ENCODE results near the gene APOBEC3G.
"Not testable (repeated sequence)": the region's sequence is repeated elsewhere in the genome, so short reads cannot be mapped to it uniquely, and the experiment has no call there.

Gene APOBEC3G

DNA sequence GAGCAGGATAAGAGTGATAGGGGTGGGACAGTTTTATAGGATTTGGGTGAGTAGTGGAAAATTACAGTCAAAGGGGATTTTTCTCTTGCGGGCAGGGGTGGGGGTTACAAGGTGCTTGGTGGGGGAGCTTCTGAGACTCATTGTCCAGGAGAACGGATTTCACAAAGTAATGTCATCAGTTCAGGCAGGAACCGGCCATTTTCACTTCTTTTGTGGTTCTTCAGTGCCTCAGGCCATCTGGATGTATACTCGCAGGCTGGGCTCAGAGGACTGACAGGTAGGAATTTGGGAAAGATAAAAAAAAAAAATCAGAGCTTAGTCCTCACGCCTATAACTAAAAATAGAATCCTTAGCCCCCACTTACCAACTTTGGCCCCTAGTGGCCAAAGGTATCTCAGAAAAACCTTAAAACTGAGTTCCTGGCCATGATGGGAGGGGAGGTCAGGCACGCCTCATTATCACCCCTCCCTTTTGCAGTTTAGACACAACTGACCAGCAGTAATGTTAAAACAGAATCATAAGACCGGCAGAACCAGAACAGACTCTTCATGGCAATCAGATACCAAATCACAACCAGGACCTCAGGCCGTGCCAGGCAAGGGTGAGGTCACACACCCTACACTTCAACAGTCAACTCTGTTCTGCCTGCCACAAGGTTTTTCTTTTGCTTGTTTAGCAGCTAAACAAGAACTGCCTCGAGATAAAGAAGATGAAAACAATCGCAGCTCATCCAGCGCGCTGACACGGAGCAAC is 8.9 kb upstream of the APOBEC3G start:
- DNase-seq, result no peak

DNA sequence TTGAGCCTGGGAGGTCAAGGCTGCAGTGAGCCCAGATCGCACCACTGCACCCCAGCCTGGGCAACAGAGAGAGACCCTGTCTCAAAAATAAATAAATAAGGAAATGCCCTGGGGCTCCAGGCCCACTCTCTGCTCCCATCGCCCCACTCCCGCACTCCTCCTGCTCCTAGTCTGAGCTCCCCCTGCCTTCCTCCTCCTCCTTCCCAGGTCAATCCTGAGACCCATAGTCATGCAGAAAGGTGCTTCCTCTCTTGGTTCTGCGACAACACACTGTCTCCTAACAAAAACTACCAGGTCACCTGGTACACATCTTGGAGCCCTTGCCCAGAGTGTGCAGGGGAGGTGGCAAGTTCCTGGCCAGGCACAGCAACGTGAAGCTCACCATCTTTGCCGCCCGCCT is 6.9 kb upstream of the APOBEC3G start:
- DNase-seq, result no peak

- DNase-seq, result not testable (repeated sequence)
Observed at GRCh38 chr22:39072581-39072981, 4.5 kb upstream of the APOBEC3G start.

- DNase-seq, result no peak
Observed at GRCh38 chr22:39073981-39074380, 3.1 kb upstream of the APOBEC3G start.

- not testable (repeated sequence) for DNase-seq
Observed at GRCh38 chr22:39076155-39077025, 685 bp upstream of the APOBEC3G start.

DNA sequence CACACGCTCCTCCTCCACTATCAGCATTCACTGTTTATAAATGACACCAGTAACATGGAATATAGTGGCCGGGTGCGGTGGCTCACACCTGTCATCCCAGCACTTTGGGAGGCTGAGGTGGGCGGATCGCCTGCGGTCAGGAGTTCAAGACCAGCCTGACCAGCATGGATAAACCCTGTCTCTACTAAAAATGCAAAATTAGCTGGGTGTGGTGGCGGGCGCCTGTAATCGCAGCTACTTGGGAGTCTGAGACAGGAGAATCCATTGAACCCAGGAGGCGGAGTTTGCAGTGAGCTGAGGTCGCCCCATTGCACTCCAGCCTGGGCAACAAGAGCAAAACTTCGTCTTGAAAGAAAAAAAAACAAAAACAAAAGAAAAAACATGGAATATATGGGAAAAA is 837 bp downstream of the APOBEC3G start:
- not testable (repeated sequence) for DNase-seq

DNA sequence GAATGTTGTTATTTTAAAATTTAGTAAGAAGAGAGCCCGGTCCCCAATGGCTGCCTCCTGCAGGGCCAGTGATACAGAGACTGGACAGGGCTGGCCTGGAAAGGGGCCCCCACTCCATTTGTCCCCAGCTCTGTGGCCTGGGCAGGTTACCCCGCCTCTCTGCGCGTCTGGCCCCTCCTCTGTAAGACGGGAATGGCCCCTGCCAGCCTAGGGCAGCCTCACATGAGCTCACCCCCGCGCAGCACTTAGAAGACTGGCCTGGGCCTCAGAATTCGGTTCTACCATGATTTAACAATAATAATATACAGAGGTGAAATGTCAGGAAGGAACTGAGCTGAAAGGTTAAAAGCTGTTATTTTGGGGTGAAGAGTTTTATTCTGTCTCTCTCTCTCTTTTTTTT is 1.3 kb downstream of the APOBEC3G start:
- no peak for DNase-seq

DNA sequence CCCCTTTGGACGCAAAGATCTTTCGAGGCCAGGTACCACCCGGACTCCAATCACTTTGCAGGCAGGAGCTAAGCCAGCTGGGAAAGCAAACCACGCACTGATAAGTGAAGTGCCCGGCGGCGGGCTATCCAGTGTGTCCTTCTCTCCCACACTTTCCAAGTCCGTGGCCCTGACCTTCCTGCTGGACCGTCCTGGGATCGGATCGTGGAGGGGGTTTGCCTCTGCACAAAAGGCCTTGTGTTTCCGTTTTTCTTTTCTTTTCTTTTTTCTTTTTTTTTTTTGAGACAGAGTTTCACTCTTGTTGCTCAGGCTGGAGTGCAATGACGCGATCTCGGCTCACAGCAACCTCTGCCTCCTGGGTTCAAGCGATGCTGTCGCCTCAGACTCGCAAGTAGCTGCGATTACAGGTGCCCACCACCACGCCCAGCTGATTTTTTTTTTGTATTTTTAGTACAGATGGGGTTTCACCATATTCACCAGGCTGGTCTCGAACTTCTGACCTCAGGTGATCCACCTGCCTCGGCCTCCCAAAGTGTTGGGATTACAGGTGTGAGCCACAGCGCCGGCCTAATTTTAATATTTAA is 2.1 kb downstream of the APOBEC3G start:
- DNase-seq, result not testable (repeated sequence)

- DNase-seq, result no peak
Observed at GRCh38 chr22:39080052-39080762, 3.1 kb downstream of the APOBEC3G start.

- no peak for DNase-seq
Observed at GRCh38 chr22:39081016-39081415, 3.9 kb downstream of the APOBEC3G start.

- no peak for DNase-seq
Observed at GRCh38 chr22:39081598-39081997, 4.5 kb downstream of the APOBEC3G start.

GRCh38 chr22:39083212-39084165 is 6.4 kb downstream of the APOBEC3G start:
- DNase-seq, result no peak

GRCh38 chr22:39084666-39085065 is 7.6 kb downstream of the APOBEC3G start:
- no peak for DNase-seq

- DNase-seq, result no peak
Observed at GRCh38 chr22:39087098-39087497, 10.0 kb downstream of the APOBEC3G start.

- DNase-seq, result peak; percentile 38
Observed at GRCh38 chr22:39087881-39088684, 11.0 kb downstream of the APOBEC3G start.

DNA sequence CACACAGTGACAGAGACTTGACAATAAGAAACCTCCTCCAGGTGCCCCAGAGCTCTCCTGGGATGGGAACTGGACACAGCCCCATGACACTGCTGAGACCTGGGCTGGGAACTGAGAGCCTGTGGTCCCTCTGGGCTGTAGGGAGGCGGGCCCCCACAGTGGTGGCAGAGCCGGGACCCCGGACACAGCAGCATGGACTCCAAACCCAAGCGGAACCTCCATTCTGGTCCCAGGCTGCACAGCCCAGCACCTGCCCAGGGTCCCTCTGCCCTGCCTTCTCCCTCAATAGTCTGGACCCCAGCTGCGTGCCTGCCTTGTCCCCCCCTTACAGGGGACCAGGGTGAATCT is 11.6 kb downstream of the APOBEC3G start:
- DNase-seq, result no peak

DNA sequence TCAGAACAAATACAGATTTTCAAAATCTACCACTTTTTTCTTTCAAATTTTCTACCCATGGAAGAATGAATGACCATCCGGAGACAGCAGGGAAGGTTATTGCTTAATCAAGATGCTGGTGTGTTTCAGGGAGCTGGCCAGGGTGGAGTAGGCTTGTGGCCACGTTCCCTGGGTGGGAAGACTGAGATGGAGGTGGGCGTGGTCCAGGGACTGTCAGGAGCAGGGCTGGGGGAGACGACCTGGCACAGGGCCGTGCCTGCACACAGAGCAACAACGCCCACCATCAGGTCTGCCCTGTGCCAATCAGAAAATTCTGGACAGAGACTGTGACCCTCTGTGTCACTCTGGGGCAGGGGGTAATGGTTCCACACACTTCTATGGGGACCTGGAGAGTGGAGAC is 12.9 kb downstream of the APOBEC3G start:
- DNase-seq, result no peak

DNA sequence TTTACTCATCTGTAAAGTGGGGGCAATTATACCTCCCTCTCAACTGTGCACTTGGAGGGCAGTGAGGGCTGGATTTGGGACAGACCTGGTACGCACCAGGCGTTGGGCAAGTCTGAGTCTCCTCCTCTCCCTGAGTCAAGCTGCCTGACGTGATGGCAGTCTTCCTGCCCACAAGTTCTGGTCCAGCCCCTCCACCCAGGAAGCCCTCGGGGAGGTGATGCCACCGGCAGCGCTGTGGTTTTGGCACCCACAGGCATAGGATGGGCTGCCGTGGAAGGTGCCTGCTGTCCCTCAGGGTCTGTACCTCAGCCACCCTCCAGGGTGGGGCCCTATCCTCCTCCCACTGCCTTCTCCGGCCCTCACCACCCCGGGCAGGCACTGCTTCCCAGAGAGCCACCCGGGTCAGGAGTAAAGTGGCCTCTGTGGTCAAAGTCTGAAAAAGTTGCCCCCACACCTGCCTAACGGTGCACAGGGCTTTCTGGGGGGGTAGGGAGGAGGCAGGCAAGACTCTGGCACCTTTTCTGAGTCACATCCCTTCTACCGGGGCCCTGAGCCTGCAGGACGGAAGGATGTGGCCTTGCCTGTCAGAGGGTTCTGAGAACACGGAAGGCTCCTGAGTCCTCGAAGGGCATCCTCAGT is 13.5 kb downstream of the APOBEC3G start:
- DNase-seq, result peak; percentile 98

GRCh38 chr22:39091126-39092081 is 14.3 kb downstream of the APOBEC3G start:
- no peak for DNase-seq
